ENCODE data around the gene UTP11.
A peak's percentile ranks its signal among the peaks of the same experiment; 100 is the strongest.

The UTP11 gene

GRCh38 chr1:38046884-38047602, 34.5 kb downstream of the UTP11 start:
- peaks cover 6% of the 10 kb centered on the region for H3K36me3 ChIP-seq (ENCODE audit: control insufficient read depth, insufficient read depth, low read length)
- WGBS, 2 experiments = 0% methylated on average over 99 of the region's 99 CpGs
- no peak overlapping the region for H3K27ac ChIP-seq (ENCODE audit: insufficient read depth, low read depth, low read length, poor library complexity, severe bottlenecking)
- peaks cover 32% of the 10 kb centered on the region for H3K4me1 ChIP-seq (ENCODE audit: control insufficient read depth, insufficient read depth, low read length)
- peak overlapping the region; percentile 47 for H3K4me3 ChIP-seq (ENCODE audit: insufficient read depth, low read depth, low read length)
- H3K27me3 ChIP-seq (ENCODE audit: control insufficient read depth, insufficient read depth, low read length, poor library complexity, severe bottlenecking) = peaks cover 35% of the 10 kb centered on the region
- H3K9me3 ChIP-seq (ENCODE audit: control insufficient read depth, low read length) = no peaks in the 10 kb centered on the region

- peak overlapping the region; percentile 47 for H3K4me3 ChIP-seq (ENCODE audit: insufficient read depth, low read depth, low read length)
- peaks cover 35% of the 10 kb centered on the region for H3K4me1 ChIP-seq (ENCODE audit: control insufficient read depth, insufficient read depth, low read length)
- H3K9me3 ChIP-seq (ENCODE audit: control insufficient read depth, low read length) = no peaks in the 10 kb centered on the region
- 2% methylated on average over 34 of the region's 34 CpGs for WGBS, 2 experiments
- H3K27me3 ChIP-seq (ENCODE audit: control insufficient read depth, insufficient read depth, low read length, poor library complexity, severe bottlenecking) = peaks cover 35% of the 10 kb centered on the region
- H3K27ac ChIP-seq (ENCODE audit: insufficient read depth, low read depth, low read length, poor library complexity, severe bottlenecking) = no peak overlapping the region
- peaks cover 6% of the 10 kb centered on the region for H3K36me3 ChIP-seq (ENCODE audit: control insufficient read depth, insufficient read depth, low read length)
Observed at GRCh38 chr1:38047603-38048141, 35.1 kb downstream of the UTP11 start.

GRCh38 chr1:38050397-38051078, 38.0 kb downstream of the UTP11 start:
- no peaks in the 10 kb centered on the region for H3K9me3 ChIP-seq (ENCODE audit: control insufficient read depth, low read length)
- WGBS, 2 experiments = 38 to 44% methylated on average over 13 of the region's 13 CpGs
- no peak overlapping the region for H3K4me3 ChIP-seq (ENCODE audit: insufficient read depth, low read depth, low read length)
- peaks cover 40% of the 10 kb centered on the region for H3K4me1 ChIP-seq (ENCODE audit: control insufficient read depth, insufficient read depth, low read length)
- H3K36me3 ChIP-seq (ENCODE audit: control insufficient read depth, insufficient read depth, low read length) = no peaks in the 10 kb centered on the region
- H3K27me3 ChIP-seq (ENCODE audit: control insufficient read depth, insufficient read depth, low read length, poor library complexity, severe bottlenecking) = peaks cover 21% of the 10 kb centered on the region
- no peak overlapping the region for H3K27ac ChIP-seq (ENCODE audit: insufficient read depth, low read depth, low read length, poor library complexity, severe bottlenecking)

- H3K27ac ChIP-seq (ENCODE audit: insufficient read depth, low read depth, low read length, poor library complexity, severe bottlenecking) = no peak overlapping the region
- no peak overlapping the region for H3K4me3 ChIP-seq (ENCODE audit: insufficient read depth, low read depth, low read length)
- no peaks in the 10 kb centered on the region for H3K9me3 ChIP-seq (ENCODE audit: control insufficient read depth, low read length)
- H3K36me3 ChIP-seq (ENCODE audit: control insufficient read depth, insufficient read depth, low read length) = no peaks in the 10 kb centered on the region
- WGBS, 2 experiments = 74 to 79% methylated on average over 9 of the region's 9 CpGs
- H3K27me3 ChIP-seq (ENCODE audit: control insufficient read depth, insufficient read depth, low read length, poor library complexity, severe bottlenecking) = peaks cover 17% of the 10 kb centered on the region
- H3K4me1 ChIP-seq (ENCODE audit: control insufficient read depth, insufficient read depth, low read length) = peaks cover 40% of the 10 kb centered on the region
Observed at GRCh38 chr1:38051079-38051543, 38.6 kb downstream of the UTP11 start.

- 72 to 80% methylated on average over 3 of the region's 3 CpGs for WGBS, 2 experiments
- no peak overlapping the region for H3K27ac ChIP-seq (ENCODE audit: insufficient read depth, low read depth, low read length, poor library complexity, severe bottlenecking)
- peaks cover 10% of the 10 kb centered on the region for H3K27me3 ChIP-seq (ENCODE audit: control insufficient read depth, insufficient read depth, low read length, poor library complexity, severe bottlenecking)
- no peak overlapping the region for H3K4me3 ChIP-seq (ENCODE audit: insufficient read depth, low read depth, low read length)
- peaks cover 40% of the 10 kb centered on the region for H3K4me1 ChIP-seq (ENCODE audit: control insufficient read depth, insufficient read depth, low read length)
- no peaks in the 10 kb centered on the region for H3K9me3 ChIP-seq (ENCODE audit: control insufficient read depth, low read length)
- H3K36me3 ChIP-seq (ENCODE audit: control insufficient read depth, insufficient read depth, low read length) = no peaks in the 10 kb centered on the region
Observed at GRCh38 chr1:38052750-38053415, 40.3 kb downstream of the UTP11 start.

GRCh38 chr1:38053416-38054091, 41.0 kb downstream of the UTP11 start:
- WGBS, 2 experiments = 64 to 72% methylated on average over 6 to 7 of the region's 7 CpGs
- Histone ChIP-seq H3K4me1 (ENCODE audit: control insufficient read depth, insufficient read depth, low read length) (peaks cover 40% of the 10 kb centered on the region), H3K27ac (ENCODE audit: insufficient read depth, low read depth, low read length, poor library complexity, severe bottlenecking) (no peak overlapping the region), H3K27me3 (ENCODE audit: control insufficient read depth, insufficient read depth, low read length, poor library complexity, severe bottlenecking) (peaks cover 3% of the 10 kb centered on the region), H3K9me3 (ENCODE audit: control insufficient read depth, low read length) (no peaks in the 10 kb centered on the region), H3K36me3 (ENCODE audit: control insufficient read depth, insufficient read depth, low read length) (no peaks in the 10 kb centered on the region), H3K4me3 (ENCODE audit: insufficient read depth, low read depth, low read length) (no peak overlapping the region)

GRCh38 chr1:38055398-38055797, 42.9 kb downstream of the UTP11 start:
- Histone ChIP-seq H3K9me3 (ENCODE audit: control insufficient read depth, low read length) (no peaks in the 10 kb centered on the region), H3K4me3 (ENCODE audit: insufficient read depth, low read depth, low read length) (no peak overlapping the region), H3K4me1 (ENCODE audit: control insufficient read depth, insufficient read depth, low read length) (peaks cover 31% of the 10 kb centered on the region), H3K36me3 (ENCODE audit: control insufficient read depth, insufficient read depth, low read length) (no peaks in the 10 kb centered on the region), H3K27ac (ENCODE audit: insufficient read depth, low read depth, low read length, poor library complexity, severe bottlenecking) (no peak overlapping the region), H3K27me3 (ENCODE audit: control insufficient read depth, insufficient read depth, low read length, poor library complexity, severe bottlenecking) (no peaks in the 10 kb centered on the region)
- 83 to 90% methylated on average over 3 of the region's 3 CpGs for WGBS, 2 experiments

- Histone ChIP-seq H3K4me3 (ENCODE audit: insufficient read depth, low read depth, low read length) (no peak overlapping the region), H3K36me3 (ENCODE audit: control insufficient read depth, insufficient read depth, low read length) (no peaks in the 10 kb centered on the region), H3K27me3 (ENCODE audit: control insufficient read depth, insufficient read depth, low read length, poor library complexity, severe bottlenecking) (no peaks in the 10 kb centered on the region), H3K4me1 (ENCODE audit: control insufficient read depth, insufficient read depth, low read length) (peaks cover 25% of the 10 kb centered on the region), H3K27ac (ENCODE audit: insufficient read depth, low read depth, low read length, poor library complexity, severe bottlenecking) (no peak overlapping the region), H3K9me3 (ENCODE audit: control insufficient read depth, low read length) (no peaks in the 10 kb centered on the region)
- WGBS, 2 experiments = 93 to 95% methylated on average over 3 to 4 of the region's 4 CpGs
Observed at GRCh38 chr1:38055965-38056364, 43.4 kb downstream of the UTP11 start.

- no peak overlapping the region for H3K27ac ChIP-seq (ENCODE audit: insufficient read depth, low read depth, low read length, poor library complexity, severe bottlenecking)
- WGBS, 2 experiments = 85 to 86% methylated on average over 6 of the region's 6 CpGs
Observed at GRCh38 chr1:38059635-38060250, 47.2 kb downstream of the UTP11 start.

More at GRCh38 chr1:38059635-38060250, 47.2 kb downstream of the UTP11 start:
- Histone ChIP-seq H3K27me3 (ENCODE audit: control insufficient read depth, insufficient read depth, low read length, poor library complexity, severe bottlenecking) (no peaks in the 10 kb centered on the region), H3K4me1 (ENCODE audit: control insufficient read depth, insufficient read depth, low read length) (peaks cover 13% of the 10 kb centered on the region), H3K9me3 (ENCODE audit: control insufficient read depth, low read length) (no peaks in the 10 kb centered on the region), H3K36me3 (ENCODE audit: control insufficient read depth, insufficient read depth, low read length) (no peaks in the 10 kb centered on the region), H3K4me3 (ENCODE audit: insufficient read depth, low read depth, low read length) (no peak overlapping the region)

Data from ectodermal cell (in vitro differentiated cells).